Stimulated activated naive CD4-positive, alpha-beta T cell treated with Interleukin-2 at 50 U/mL for 16 hours (primary cell): ENCODE data around the gene PROX1.
"Not testable (repeated sequence)": the region's sequence is repeated elsewhere in the genome, so short reads cannot be mapped to it uniquely, and the experiment has no call there.

Source experiments
- DNase-seq: peaks from one replicate; lab custom pipeline; 2025; lab: John Stamatoyannopoulos, UW

PROX1 gene

GRCh38 chr1:214072426-214073157, 84.8 kb downstream of the PROX1 start:
- DNase-seq, result no peak

- no peak for DNase-seq
These were observed 86.7 kb downstream of the PROX1 start for GRCh38 chr1:214074477-214074876.

GRCh38 chr1:214075305-214075998, 87.7 kb downstream of the PROX1 start:
- DNase-seq, result no peak

GRCh38 chr1:214075999-214076707, 88.4 kb downstream of the PROX1 start:
- DNase-seq, result no peak

DNA sequence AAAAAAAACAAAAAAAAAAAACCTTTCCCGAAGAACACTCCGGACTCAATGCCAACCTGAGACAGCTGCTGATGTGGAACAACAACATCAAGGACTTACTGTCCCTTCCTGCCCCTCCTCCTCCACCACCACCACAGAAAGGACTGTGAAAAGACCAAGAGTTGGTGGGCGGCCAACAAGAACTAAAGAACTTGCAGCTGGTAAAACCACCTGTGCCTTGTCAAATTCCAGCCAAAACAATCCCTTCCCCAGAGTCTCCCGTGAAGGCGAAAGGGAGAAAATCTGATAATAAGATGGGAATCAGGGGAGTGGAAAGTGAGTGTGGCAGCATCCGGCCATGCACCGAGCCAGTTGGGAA, 88.9 kb downstream of the PROX1 start:
- no peak for DNase-seq

GRCh38 chr1:214078950-214079349, 91.2 kb downstream of the PROX1 start:
- DNase-seq, result no peak

DNA sequence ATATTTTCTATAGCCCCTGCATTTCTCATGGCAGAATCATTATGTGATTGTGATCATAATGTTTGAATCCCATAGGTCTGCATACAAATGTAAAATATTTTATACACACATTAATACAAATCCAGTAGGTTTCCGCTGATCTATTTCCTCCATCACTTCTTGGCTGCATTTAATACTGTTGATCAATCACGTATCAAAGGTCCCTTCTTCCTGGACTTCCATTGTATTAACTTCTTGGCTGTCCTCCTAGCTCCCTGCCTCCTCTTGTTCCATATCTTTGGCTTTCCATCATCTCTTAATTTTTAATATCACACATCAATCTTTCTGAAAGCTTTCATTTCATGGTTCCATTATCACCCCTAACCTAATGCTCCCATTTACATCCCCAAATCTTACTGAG, 97.6 kb downstream of the PROX1 start:
- DNase-seq, result no peak

GRCh38 chr1:214086945-214087344, 99.2 kb downstream of the PROX1 start:
- no peak for DNase-seq

- DNase-seq, result not testable (repeated sequence)
These were observed 101.2 kb downstream of the PROX1 start for GRCh38 chr1:214089003-214089402.
